Heart right ventricle (tissue), 16 donors: ENCODE measurements around the gene NUDT1. TPM values are rescaled to one million over a fixed set of nuclear protein-coding genes. Genes with fewer than 3 reads are reported as not detected.
A peak's percentile ranks its signal among the peaks of the same experiment; 100 is the strongest.

ENCODE experiments used
- ATAC-seq, 8 donors: fragments of 200-7000 bp; cut with Tn5 transposase; one replicate each; pipeline ENCODE4 v1.9.1; 2020; ENCODE audit warnings: mild to moderate bottlenecking in 8 of 8, moderate library complexity in 8 of 8, moderate number of reproducible peaks in 1 of 8
- DNase-seq, 2 donors: peaks; one replicate each; pipeline ENCODE4 v3.0.0-alpha.2; 2020
- H3K27ac ChIP-seq, 10 donors: fragments of 200-600 bp; sonication (generic) in 2 of 10; one replicate each; pipeline versions ENCODE4 v1.5.0 to v1.8.0; 2020 to 2022; ENCODE audit warnings: mild to moderate bottlenecking in 3 of 10
- H3K27me3 ChIP-seq, 7 donors: fragments of 200-600 bp; one replicate each; pipeline ENCODE4 v1.8.0; 2021 to 2022; ENCODE audit warnings: mild to moderate bottlenecking in 2 of 7
- H3K36me3 ChIP-seq, 9 donors: fragments of 200-600 bp; sonication (generic) in 1 of 9; one replicate each; pipeline versions ENCODE4 v1.5.0 to v1.8.0; 2020 to 2022; ENCODE audit warnings: mild to moderate bottlenecking in 2 of 9
- H3K4me1 ChIP-seq, 9 donors: fragments of 200-600 bp; sonication (generic) in 1 of 9; one replicate each; pipeline versions ENCODE4 v1.5.0 to v1.8.0; 2020 to 2022; ENCODE audit warnings: mild to moderate bottlenecking in 4 of 9
- H3K4me3 ChIP-seq, 10 donors: fragments of 200-600 bp; sonication (generic) in 2 of 10; one replicate each; pipeline versions ENCODE4 v1.5.0 to v1.8.0; 2020 to 2022; ENCODE audit warnings: mild to moderate bottlenecking in 7 of 10, moderate library complexity in 2 of 10
- H3K9me3 ChIP-seq, 11 donors: fragments of 200-600 bp in 10 of 11; sonication (generic) in 2 of 11; one replicate each; pipeline versions ENCODE4 v1.5.0 to v1.8.0; 2013 to 2022; ENCODE audit warnings: mild to moderate bottlenecking in 2 of 11, control low read depth in 1 of 11, moderate library complexity in 1 of 11
- WGBS, 2 donors: extraction: QIAGEN DNeasy Blood & Tissue Kit; methylation state at CpG; one replicate each; pipeline ENCODE4 v1.1.7; 2013; ENCODE audit warnings: inconsistent platforms in 1 of 2; 5-methylcytosine and 5-hydroxymethylcytosine counted together
- intact Hi-C, 10 donors: fragments of 100-400 bp; cut with DNase I; formaldehyde crosslinking; loops; one replicate each; pipeline versions ENCODE4 v1.11.1 to v1.14.2; 2022
- polyA plus RNA-seq, 2 donors: library from polyadenylated mRNA; stranded (reverse); fragments of 200-250 nt; gene quantifications; one replicate each; pipeline ENCODE4 v1.2.3, GENCODE V29; 2013
- total RNA-seq, 10 donors: library from RNA; stranded (reverse); fragmentation: NEBNext Ultra II Directional in 3 of 10; extraction: Animal tissue kit (Norgen Biotek cat#: 25700) in 3 of 10; gene quantifications; one replicate each; pipeline versions ENCODE4 v1.2.1 to v1.2.4, GENCODE V29; 2021 to 2023
- TF ChIP-seq, protein P1 (sequence below), 9 donors: fragments of 200-600 bp; sonication (generic) in 2 of 9; IDR thresholded peaks; one replicate each; pipeline versions ENCODE4 v1.5.0 to v1.8.0; 2021 to 2022; ENCODE audit warnings: antibody characterized with exemption in 9 of 9, mild to moderate bottlenecking in 5 of 9, moderate library complexity in 1 of 9
- donor health status: Arrhythmogenic right ventricular cardiomyopathy.
- donor health status: ischemic (EF 13 %, LVEDD 7.1; RV severe dilation, severe dysfunction).
- donor health status: healthy with polysubstance abuse.
- donor health status: DM: no; HTN: yes; CAD: no.
- donor health status: DM: no; HTN: no; CAD: no.
- donor health status: ischemic (EF 25% LVEDD 6.9; RV normal size, moderate dysfunction).
- donor health status: ischemic (EF 25% LVEDD 5.7; RV mildly dilated, moderate dysfunction).
- donor health status: healthy.
- donor health status: DM: yes; HTN: yes; CAD: no.
- donor health status: Ischemic cardiomyopathy.
- donor health status: ischemic (EF 35%, LVEDD 5.7; RV mildly dilated, moderate dysfunction).
- donor health status: nonischemic (EF 11% LVEDD 7.7; RV severe dilation, severe dysfunction).
- donor health status: DM: yes; HTN: yes; CAD: no.
- donor health status: PGD.
- donor health status: ischemic (EF 29% LVEDD 5.4; RV normal size, mild dysfunction).
- donor health status: nonischemic (EF 23%, LVEDD 6.1; RV moderate dilation, normal function).

Gene NUDT1
- total and polyA plus RNA-seq, 12 donors, result 7.7 to 35.8 (median 12.8) TPM

- 89 to 92% methylated on average over 25 of the region's 25 CpGs for WGBS, 2 donors
- intact Hi-C loops, result loop anchor here in 1 of 10 donors (10.0 kb wide), 1 partner anchor 70 kb away; the partner anchor contains the start of gene SNX8
- Histone ChIP-seq H3K4me1 (peaks cover 0 to 57% (median 32%) of the 10 kb centered on the region in 9 donors), H3K36me3 (peaks cover 0 to 6% (median 0%) of the 10 kb centered on the region in 9 donors), H3K27me3 (no peaks in the 10 kb centered on the region), H3K27ac (no peak overlapping the region), H3K9me3 (no peaks in the 10 kb centered on the region), H3K4me3 (no peak overlapping the region)
- TF ChIP-seq, protein P1, sequence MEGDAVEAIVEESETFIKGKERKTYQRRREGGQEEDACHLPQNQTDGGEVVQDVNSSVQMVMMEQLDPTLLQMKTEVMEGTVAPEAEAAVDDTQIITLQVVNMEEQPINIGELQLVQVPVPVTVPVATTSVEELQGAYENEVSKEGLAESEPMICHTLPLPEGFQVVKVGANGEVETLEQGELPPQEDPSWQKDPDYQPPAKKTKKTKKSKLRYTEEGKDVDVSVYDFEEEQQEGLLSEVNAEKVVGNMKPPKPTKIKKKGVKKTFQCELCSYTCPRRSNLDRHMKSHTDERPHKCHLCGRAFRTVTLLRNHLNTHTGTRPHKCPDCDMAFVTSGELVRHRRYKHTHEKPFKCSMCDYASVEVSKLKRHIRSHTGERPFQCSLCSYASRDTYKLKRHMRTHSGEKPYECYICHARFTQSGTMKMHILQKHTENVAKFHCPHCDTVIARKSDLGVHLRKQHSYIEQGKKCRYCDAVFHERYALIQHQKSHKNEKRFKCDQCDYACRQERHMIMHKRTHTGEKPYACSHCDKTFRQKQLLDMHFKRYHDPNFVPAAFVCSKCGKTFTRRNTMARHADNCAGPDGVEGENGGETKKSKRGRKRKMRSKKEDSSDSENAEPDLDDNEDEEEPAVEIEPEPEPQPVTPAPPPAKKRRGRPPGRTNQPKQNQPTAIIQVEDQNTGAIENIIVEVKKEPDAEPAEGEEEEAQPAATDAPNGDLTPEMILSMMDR (IDR thresholded peaks at IDR 0.05), result no peak
- ATAC-seq (no peak), DNase-seq (no peak)
Measured at GRCh38 chr7:2244404-2244995, 2.5 kb downstream of the NUDT1 start.

GRCh38 chr7:2245883-2246675, 4.1 kb downstream of the NUDT1 start:
- no peaks in the 10 kb centered on the region for H3K9me3 ChIP-seq
- peaks cover 0 to 4% (median 0%) of the 10 kb centered on the region in 9 donors for H3K36me3 ChIP-seq
- no peaks in the 10 kb centered on the region for H3K27me3 ChIP-seq
- DNase-seq (peak in 1 of 2 donors; percentile 44), ATAC-seq (no peak)
- H3K27ac ChIP-seq, result no peak overlapping the region
- WGBS, 2 donors, result 69% methylated on average over 22 of the region's 22 CpGs
- TF ChIP-seq, protein P1 (IDR thresholded peaks at IDR 0.05), result no peak
- H3K4me3 ChIP-seq, result no peak overlapping the region
- intact Hi-C loops, result loop anchor here in 7 of 10 donors (5.0 to 10.0 kb wide), 3 partner anchors 69 to 106 kb away; partner anchors contain the start of genes EIF3B (in 3 of the 7) and SNX8 (in 1 of the 7)
- peaks cover 0 to 55% (median 23%) of the 10 kb centered on the region in 9 donors for H3K4me1 ChIP-seq

- WGBS, 2 donors, result 61 to 65% methylated on average over 35 to 36 of the region's 36 CpGs
- intact Hi-C loops, result loop anchor here in 7 of 10 donors (5.0 to 10.0 kb wide), 3 partner anchors 67 to 105 kb away; partner anchors contain the start of genes EIF3B (in 3 of the 7) and SNX8 (in 1 of the 7)
- ATAC-seq, result peak in 6 of 8 donors; percentile 10 to 34 (median 26)
Measured at GRCh38 chr7:2247141-2247995, 5.3 kb downstream of the NUDT1 start.

More at GRCh38 chr7:2247141-2247995, 5.3 kb downstream of the NUDT1 start:
- DNase-seq, result peak in 1 of 2 donors; percentile 39
- H3K36me3 ChIP-seq, result peaks cover 0 to 4% (median 0%) of the 10 kb centered on the region in 9 donors
- peaks cover 0 to 48% (median 17%) of the 10 kb centered on the region in 9 donors for H3K4me1 ChIP-seq
- no peaks in the 10 kb centered on the region for H3K27me3 ChIP-seq
- H3K4me3 ChIP-seq, result peak overlapping the region in 1 of 10 donors; percentile 18
- no peak overlapping the region for H3K27ac ChIP-seq
- H3K9me3 ChIP-seq, result no peaks in the 10 kb centered on the region
- TF ChIP-seq, protein P1 (IDR thresholded peaks at IDR 0.05), result peak; percentile 39 to 74 (median 63)
